GM21515 (cell line): ENCODE measurements around the gene DOK6.

ENCODE experiments used
- ATAC-seq: cut with Tn5 transposase; IDR thresholded peaks from one replicate; pipeline ENCODE4 v1.9.1; 2021; ENCODE audit not compliant: unreplicated experiment

The DOK6 gene

DNA sequence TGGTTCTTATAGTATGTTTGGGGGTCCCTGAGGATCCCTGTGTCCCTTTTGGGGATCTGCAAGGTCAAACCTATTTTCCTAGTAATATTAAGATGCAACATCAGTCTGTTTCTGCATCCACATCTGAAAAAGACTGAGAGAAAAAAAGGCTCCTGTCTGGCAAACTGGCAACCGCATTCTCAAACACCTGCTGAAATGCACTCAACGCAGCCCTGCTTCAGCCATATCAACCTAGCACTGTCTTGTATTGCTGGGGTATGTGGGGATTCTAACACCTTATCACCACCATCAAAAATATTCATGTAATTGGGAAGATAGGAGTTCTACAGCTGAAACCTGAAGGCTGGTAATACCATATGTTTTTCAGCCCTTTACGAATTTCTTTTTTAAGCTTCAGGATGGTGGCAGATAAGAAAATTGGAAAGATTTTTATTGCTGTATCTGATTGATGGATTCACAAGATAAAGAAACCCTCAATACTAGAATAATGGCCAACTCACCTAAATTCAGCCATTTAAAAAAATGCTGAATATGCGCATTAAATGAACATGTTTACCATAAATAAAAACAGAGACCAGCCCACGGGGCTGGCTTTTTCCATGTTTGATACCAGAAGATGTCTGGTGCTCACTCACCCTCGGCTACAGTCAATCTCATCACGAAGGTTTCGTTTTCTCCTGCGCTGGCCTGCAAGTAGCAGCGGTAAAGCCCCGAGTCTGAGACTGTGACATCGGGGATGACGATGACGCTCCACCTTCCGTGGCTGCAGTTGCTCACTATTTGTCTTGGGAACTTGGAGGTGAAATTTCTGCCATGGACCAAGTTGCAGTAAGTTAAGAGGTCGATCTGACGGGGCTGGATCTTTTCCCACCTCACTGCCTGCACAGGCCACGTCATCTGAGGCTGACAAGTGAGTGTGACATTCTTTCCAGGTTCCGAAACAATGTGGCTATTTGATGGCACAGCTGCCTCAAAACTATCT, 494.7 kb downstream of the DOK6 start:
- no peak for ATAC-seq

- peak; percentile 49 for ATAC-seq
Observed at GRCh38 chr18:69897397-69898108, 496.9 kb downstream of the DOK6 start.

- peak; percentile 50 for ATAC-seq
Observed at GRCh38 chr18:69898241-69898861, 497.7 kb downstream of the DOK6 start.
